Hematopoietic multipotent progenitor cell treated with erythropoietin and hydrocortisone succinate and interleukin-3 and kit ligand, for 8 days (in vitro differentiated cells): ENCODE data around the gene RAB22A.
"Not testable (repeated sequence)": the region's sequence is repeated elsewhere in the genome, so short reads cannot be mapped to it uniquely, and the experiment has no call there.

Experiments
- DNase-seq: peaks from one replicate; pipeline ENCODE4 v3.0.0-alpha.2; 2015

The RAB22A gene

GRCh38 chr20:58389968-58390658 is 80.6 kb downstream of the RAB22A start:
- DNase-seq: peak; percentile 79

- no peak for DNase-seq
Measured at GRCh38 chr20:58390659-58391035, 81.1 kb downstream of the RAB22A start.

- no peak for DNase-seq
Measured at GRCh38 chr20:58392286-58392685, 82.8 kb downstream of the RAB22A start.

GRCh38 chr20:58393299-58393698 is 83.8 kb downstream of the RAB22A start:
- no peak for DNase-seq

- DNase-seq: no peak
Measured at GRCh38 chr20:58394801-58395200, 85.3 kb downstream of the RAB22A start.

GRCh38 chr20:58395604-58396003 is 86.1 kb downstream of the RAB22A start:
- no peak for DNase-seq

- no peak for DNase-seq
Measured at GRCh38 chr20:58397429-58397828, 87.9 kb downstream of the RAB22A start.

GRCh38 chr20:58398254-58398653 is 88.7 kb downstream of the RAB22A start:
- no peak for DNase-seq

GRCh38 chr20:58399926-58400325 is 90.4 kb downstream of the RAB22A start:
- DNase-seq: no peak

GRCh38 chr20:58401162-58401561 is 91.6 kb downstream of the RAB22A start:
- no peak for DNase-seq

- no peak for DNase-seq
Measured at GRCh38 chr20:58402305-58402704, 92.8 kb downstream of the RAB22A start.

GRCh38 chr20:58402827-58403226 is 93.3 kb downstream of the RAB22A start:
- DNase-seq: no peak

GRCh38 chr20:58403272-58403671 is 93.8 kb downstream of the RAB22A start:
- DNase-seq: no peak

GRCh38 chr20:58405504-58406291 is 96.2 kb downstream of the RAB22A start:
- no peak for DNase-seq

GRCh38 chr20:58406422-58407001 is 97.0 kb downstream of the RAB22A start:
- no peak for DNase-seq

GRCh38 chr20:58407201-58407873 is 97.8 kb downstream of the RAB22A start:
- DNase-seq: peak; percentile 57

- no peak for DNase-seq
Measured at GRCh38 chr20:58407966-58408557, 98.5 kb downstream of the RAB22A start.

- no peak for DNase-seq
Measured at GRCh38 chr20:58408603-58409246, 99.2 kb downstream of the RAB22A start.

GRCh38 chr20:58414216-58414615 is 104.7 kb downstream of the RAB22A start:
- not testable (repeated sequence) for DNase-seq

GRCh38 chr20:58414786-58415185 is 105.3 kb downstream of the RAB22A start:
- DNase-seq: not testable (repeated sequence)

- no peak for DNase-seq
Measured at GRCh38 chr20:58416057-58416456, 106.5 kb downstream of the RAB22A start.

GRCh38 chr20:58416835-58417234 is 107.3 kb downstream of the RAB22A start:
- no peak for DNase-seq
